A673 (cell line): Measurements from ENCODE around the gene SCN10A.

Experiments
- CTCF ChIP-seq: fragments of 300-800, 200-600 bp; sonication (generic); conservative IDR thresholded peaks from 2 replicates; pipeline ENCODE4 v1.5.1; 2017; ENCODE audit warnings: low read depth, mild to moderate bottlenecking, antibody characterized with exemption, low read length, moderate library complexity, mixed read lengths
- EZH2 ChIP-seq: fragments of 200-600 bp; sonication (generic); IDR thresholded peaks from 2 replicates; pipeline ENCODE4 v1.6.1; 2017; ENCODE audit warnings: borderline replicate concordance, low read depth, mild to moderate bottlenecking, mixed read lengths, antibody characterized with exemption, low read length; ENCODE audit not compliant: poor library complexity, severe bottlenecking

DNA sequence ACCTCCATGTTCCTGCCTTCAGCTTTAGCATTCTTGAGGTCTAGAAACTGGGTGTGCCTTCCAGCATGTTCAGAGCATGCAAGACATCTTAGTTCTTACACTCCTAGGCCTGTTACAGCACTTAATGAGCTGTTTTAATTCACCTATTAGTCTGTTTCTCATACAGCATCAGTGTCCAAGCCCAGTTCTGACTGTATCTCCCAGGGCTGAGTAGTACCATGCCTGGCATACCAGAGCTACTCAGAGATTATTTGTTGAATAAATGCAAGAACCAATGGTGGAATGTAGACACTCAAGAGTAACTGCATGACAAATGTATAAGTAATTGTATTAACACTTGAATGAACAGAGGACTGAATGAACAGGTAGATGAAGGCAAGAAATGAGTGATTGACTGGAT is 104.7 kb downstream of the SCN10A start:
- TF ChIP-seq EZH2 (no peak), CTCF (no peak)
